Measurements from ENCODE around the gene TYMP. TPM values are rescaled to one million over a fixed set of nuclear protein-coding genes. Genes with fewer than 3 reads are reported as not detected.

TYMP gene
- total RNA-seq, 4 donors from 2014 or later = 18.5 to 55.1 (median 39.3) TPM

- TF ChIP-seq POLR2A (IDR thresholded peaks at IDR 0.05) (no peak), EP300 (IDR thresholded peaks at IDR 0.05) (no peak), POLR2AphosphoS5 (IDR thresholded peaks at IDR 0.05) (no peak)
- TF ChIP-seq, protein P1, sequence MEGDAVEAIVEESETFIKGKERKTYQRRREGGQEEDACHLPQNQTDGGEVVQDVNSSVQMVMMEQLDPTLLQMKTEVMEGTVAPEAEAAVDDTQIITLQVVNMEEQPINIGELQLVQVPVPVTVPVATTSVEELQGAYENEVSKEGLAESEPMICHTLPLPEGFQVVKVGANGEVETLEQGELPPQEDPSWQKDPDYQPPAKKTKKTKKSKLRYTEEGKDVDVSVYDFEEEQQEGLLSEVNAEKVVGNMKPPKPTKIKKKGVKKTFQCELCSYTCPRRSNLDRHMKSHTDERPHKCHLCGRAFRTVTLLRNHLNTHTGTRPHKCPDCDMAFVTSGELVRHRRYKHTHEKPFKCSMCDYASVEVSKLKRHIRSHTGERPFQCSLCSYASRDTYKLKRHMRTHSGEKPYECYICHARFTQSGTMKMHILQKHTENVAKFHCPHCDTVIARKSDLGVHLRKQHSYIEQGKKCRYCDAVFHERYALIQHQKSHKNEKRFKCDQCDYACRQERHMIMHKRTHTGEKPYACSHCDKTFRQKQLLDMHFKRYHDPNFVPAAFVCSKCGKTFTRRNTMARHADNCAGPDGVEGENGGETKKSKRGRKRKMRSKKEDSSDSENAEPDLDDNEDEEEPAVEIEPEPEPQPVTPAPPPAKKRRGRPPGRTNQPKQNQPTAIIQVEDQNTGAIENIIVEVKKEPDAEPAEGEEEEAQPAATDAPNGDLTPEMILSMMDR (IDR thresholded peaks at IDR 0.05) = no peak
- no peaks in the 10 kb centered on the region for H3K27me3 ChIP-seq
- WGBS, 2 donors (ENCODE audit: low coverage in 1 of 2) = 16 to 33% methylated on average over 7 to 13 of the region's 17 CpGs
- peak; percentile 5 for ATAC-seq
- H3K9me3 ChIP-seq = no peaks in the 10 kb centered on the region
- peaks cover 0 to 13% of the 10 kb centered on the region in 2 donors for H3K36me3 ChIP-seq
- H3K4me3 ChIP-seq = peak overlapping the region; percentile 42 to 61
- H3K27ac ChIP-seq = peak overlapping the region in 3 of 4 donors; percentile 68 to 77 (median 72)
- peaks cover 0 to 22% (median 7%) of the 10 kb centered on the region in 3 donors for H3K4me1 ChIP-seq
These were observed 33.8 kb upstream of the TYMP start for GRCh38 chr22:50563413-50564160.

DNA sequence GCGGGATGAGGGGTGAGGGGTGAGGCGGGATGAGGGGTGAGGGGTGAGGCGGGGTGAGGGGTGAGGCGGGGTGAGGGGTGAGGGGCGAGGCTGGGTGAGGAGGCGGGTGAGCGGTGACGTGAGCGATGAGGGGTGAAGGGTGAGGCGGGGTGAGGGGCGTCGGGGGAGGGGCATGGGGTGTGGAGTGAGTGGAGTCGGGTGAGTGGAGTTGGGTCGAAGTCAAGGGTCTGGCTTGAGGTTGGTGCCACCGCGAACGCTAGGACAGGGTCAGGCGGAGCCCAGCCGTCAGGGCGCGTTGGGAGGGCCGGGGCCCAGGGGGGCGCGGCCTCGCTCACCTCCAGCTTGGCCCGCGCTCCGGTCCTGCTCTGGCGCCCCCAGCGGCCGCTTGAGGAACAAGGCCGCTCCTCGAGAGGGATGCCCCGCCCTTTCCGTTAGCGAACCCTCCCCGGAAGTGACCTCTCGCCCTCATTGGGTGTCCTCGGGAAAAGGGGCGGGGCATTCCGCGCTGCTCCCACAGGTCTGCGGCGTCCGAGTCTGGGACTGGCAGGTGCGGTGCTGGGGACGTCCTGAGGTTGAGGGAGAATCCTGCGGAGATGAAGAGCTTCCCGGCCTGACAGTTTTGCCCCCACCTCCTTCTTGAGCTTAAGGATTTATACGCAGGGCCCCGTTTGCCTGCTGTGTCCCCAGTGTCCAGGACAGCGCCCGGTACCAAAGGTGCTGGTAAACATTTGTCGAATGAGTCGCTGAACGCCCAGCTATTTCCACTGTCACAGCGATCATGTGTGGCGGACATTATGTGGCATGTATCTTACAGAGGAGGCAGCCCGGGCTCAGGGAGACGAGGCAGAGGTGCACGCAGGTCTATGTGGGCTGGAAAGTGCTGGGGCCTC is 33.0 kb upstream of the TYMP start, which contains the start of gene SYCE3:
Gene SYCE3 (minus strand): TSS at position 397 of the 890 bp plus-strand sequence. CDS start 6,514 bp downstream, outside the sequence.
- peak; percentile 96 for ATAC-seq
- Histone ChIP-seq H3K36me3 (peaks cover 0 to 5% of the 10 kb centered on the region in 2 donors), H3K27me3 (no peaks in the 10 kb centered on the region), H3K4me3 (peak within 1 kb of the TSS; percentile 42 to 61), H3K4me1 (peaks cover 0 to 22% (median 7%) of the 10 kb centered on the region in 3 donors), H3K9me3 (no peaks in the 10 kb centered on the region), H3K27ac (peak within 1 kb of the TSS in 3 of 4 donors; percentile 68 to 77 (median 72))
- TF ChIP-seq POLR2A (IDR thresholded peaks at IDR 0.05) (peak in 1 of 2 donors; percentile 41), EP300 (IDR thresholded peaks at IDR 0.05) (no peak), POLR2AphosphoS5 (IDR thresholded peaks at IDR 0.05) (peak; percentile 61)
- TF ChIP-seq, protein P1 (IDR thresholded peaks at IDR 0.05) = peak in 3 of 4 experiments; percentile 95 to 97 (median 96)
- 1% methylated on average over 27 of the region's 61 CpGs; no CpG with 5 or more reads in 1 of the 2 donors for WGBS, 2 donors (ENCODE audit: low coverage in 1 of 2)

- Histone ChIP-seq H3K36me3 (no peaks in the 10 kb centered on the region), H3K4me1 (peaks cover 0 to 22% (median 7%) of the 10 kb centered on the region in 3 donors), H3K4me3 (no peak overlapping the region), H3K27ac (no peak overlapping the region), H3K9me3 (no peaks in the 10 kb centered on the region), H3K27me3 (no peaks in the 10 kb centered on the region)
- TF ChIP-seq POLR2AphosphoS5 (IDR thresholded peaks at IDR 0.05) = no peak
- TF ChIP-seq POLR2A (IDR thresholded peaks at IDR 0.05) = no peak
- TF ChIP-seq, protein P1 (IDR thresholded peaks at IDR 0.05) = no peak
- no peak for TF ChIP-seq EP300 (IDR thresholded peaks at IDR 0.05)
- WGBS, 2 donors (ENCODE audit: low coverage in 1 of 2) = 57 to 76% methylated on average over 4 to 10 of the region's 34 CpGs
- ATAC-seq = no peak
These were observed 31.9 kb upstream of the TYMP start for GRCh38 chr22:50561401-50562358.

DNA sequence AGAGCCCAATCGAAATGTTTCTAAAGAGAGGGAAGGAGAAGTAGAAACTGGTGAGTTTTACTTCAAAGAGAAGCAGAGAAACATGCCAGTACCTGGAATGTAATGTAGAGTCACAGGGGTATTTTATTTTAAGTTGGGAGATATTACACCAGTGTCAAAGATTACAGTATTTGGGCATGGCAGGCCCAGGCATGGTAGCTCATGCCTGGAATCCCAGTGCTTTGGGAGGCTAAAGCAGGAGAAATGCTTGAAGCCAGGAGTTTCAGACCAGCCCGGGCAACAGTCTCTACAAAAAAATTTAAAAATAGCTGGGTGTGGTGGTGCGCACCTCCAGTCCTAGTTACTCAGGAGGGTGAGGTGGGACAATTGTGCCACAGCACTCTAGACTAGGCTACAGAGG is 30.2 kb upstream of the TYMP start:
- Histone ChIP-seq H3K27ac (no peak overlapping the region), H3K4me1 (peaks cover 0 to 22% (median 7%) of the 10 kb centered on the region in 3 donors), H3K36me3 (no peaks in the 10 kb centered on the region), H3K4me3 (no peak overlapping the region), H3K27me3 (no peaks in the 10 kb centered on the region), H3K9me3 (no peaks in the 10 kb centered on the region)
- no peak for ATAC-seq
- no peak for TF ChIP-seq EP300 (IDR thresholded peaks at IDR 0.05)
- no peak for TF ChIP-seq POLR2AphosphoS5 (IDR thresholded peaks at IDR 0.05)
- no peak for TF ChIP-seq POLR2A (IDR thresholded peaks at IDR 0.05)
- TF ChIP-seq, protein P1 (IDR thresholded peaks at IDR 0.05) = no peak
- WGBS, 2 donors (ENCODE audit: low coverage in 1 of 2) = 91% methylated on average over 3 of the region's 3 CpGs; no CpG with 5 or more reads in 1 of the 2 donors
